Fibroblast of lung (primary cell): ENCODE measurements around the gene GPR45.

Experiments
- CTCF ChIP-seq, 2 donors: IDR thresholded peaks in 1 of 2; conservative IDR thresholded peaks in 1 of 2; 1 replicate in 1 of 2; 2 replicates in 1 of 2; pipeline ENCODE4 v1.5.1; 2011 to 2012; ENCODE audit warnings: low read length in 2 of 2, control low read depth in 1 of 2, inconsistent platforms in 1 of 2, low read depth in 1 of 2, mild to moderate bottlenecking in 1 of 2
- EZH2 ChIP-seq: IDR thresholded peaks from 2 replicates; pipeline ENCODE4 v1.5.1; 2012; ENCODE audit warnings: low read length, control low read depth, mild to moderate bottlenecking; ENCODE audit errors: missing control alignments

DNA sequence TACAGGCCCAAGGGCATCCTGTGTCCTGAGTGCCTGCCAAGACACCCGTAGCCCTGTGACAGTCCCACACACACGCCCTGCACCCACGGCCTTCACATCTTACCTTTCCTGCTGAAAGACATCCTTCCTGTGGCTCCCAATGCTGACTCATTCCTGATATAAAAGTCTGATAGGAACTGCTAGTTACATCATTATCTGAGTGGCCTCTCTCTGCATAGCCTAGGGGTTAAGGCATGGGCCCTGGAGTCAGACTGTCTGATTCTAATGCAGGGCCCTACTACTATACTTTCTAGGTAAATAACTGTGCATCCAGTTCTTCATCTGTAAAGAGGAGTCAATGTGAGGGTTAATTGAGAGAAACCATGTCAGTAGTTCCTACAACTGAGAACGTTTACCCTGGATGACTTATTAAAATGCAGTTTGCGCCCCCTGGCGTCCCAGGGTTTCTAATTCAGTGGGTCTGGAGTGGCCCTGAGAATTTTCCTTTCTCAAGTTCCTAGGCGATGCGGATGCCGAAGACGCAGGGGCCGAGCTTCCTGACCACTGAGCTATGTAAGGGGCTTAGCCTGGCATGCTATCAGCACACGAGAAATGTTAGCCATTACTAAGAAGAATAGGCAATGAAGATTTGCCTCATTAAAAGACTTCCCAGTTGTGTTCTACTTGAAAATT is 6.0 kb upstream of the GPR45 start:
- TF ChIP-seq CTCF (conservative IDR thresholded peaks at IDR 0.05 in 1 of 2, IDR thresholded peaks at IDR 0.05 in 1 of 2; ENCODE audit: low read depth in 1 of 2, low read length in 2 of 2) (peak; percentile 69 to 85), EZH2 (no peak)
